ENCODE data around the gene RAPGEF3.

RAPGEF3 gene

GRCh38 chr12:47758834-47759690 is at the start of gene RAPGEF3:
RAPGEF3 (minus strand) TSS chr12:47758880; CDS start chr12:47758556, 324 bp downstream.
- TF ChIP-seq POLR2A (IDR thresholded peaks at IDR 0.05; ENCODE audit: extremely low read depth, insufficient read length) (peak; percentile 51), MAX (IDR thresholded peaks at IDR 0.05; ENCODE audit: low read depth, low read length) (peak; percentile 99), CTCF (IDR thresholded peaks at IDR 0.05; ENCODE audit: low read depth, low read length) (peak; percentile 44), MYC (IDR thresholded peaks at IDR 0.05; ENCODE audit: low read depth, low read length) (peak; percentile 99)
- DNase-seq (ENCODE audit: low read depth), result peak; percentile 95
- peak within 1 kb of the TSS; percentile 71 for H3K4me3 ChIP-seq (ENCODE audit: low read depth, low read length)

- H3K4me3 ChIP-seq (ENCODE audit: low read depth, low read length), result no peak overlapping the region
- TF ChIP-seq MYC (IDR thresholded peaks at IDR 0.05; ENCODE audit: low read depth, low read length) (no peak), CTCF (IDR thresholded peaks at IDR 0.05; ENCODE audit: low read depth, low read length) (no peak), POLR2A (IDR thresholded peaks at IDR 0.05; ENCODE audit: extremely low read depth, insufficient read length) (no peak), MAX (IDR thresholded peaks at IDR 0.05; ENCODE audit: low read depth, low read length) (no peak)
- DNase-seq (ENCODE audit: low read depth), result peak; percentile 80
Measured at GRCh38 chr12:47808050-47808449, 49.4 kb upstream of the RAPGEF3 start.

- TF ChIP-seq MYC (IDR thresholded peaks at IDR 0.05; ENCODE audit: low read depth, low read length) (no peak), MAX (IDR thresholded peaks at IDR 0.05; ENCODE audit: low read depth, low read length) (no peak), POLR2A (IDR thresholded peaks at IDR 0.05; ENCODE audit: extremely low read depth, insufficient read length) (no peak), CTCF (IDR thresholded peaks at IDR 0.05; ENCODE audit: low read depth, low read length) (no peak)
- H3K4me3 ChIP-seq (ENCODE audit: low read depth, low read length), result no peak overlapping the region
- DNase-seq (ENCODE audit: low read depth), result no peak
Measured at GRCh38 chr12:47807338-47807737, 48.7 kb upstream of the RAPGEF3 start.

- H3K4me3 ChIP-seq (ENCODE audit: low read depth, low read length), result no peak overlapping the region
- no peak for DNase-seq (ENCODE audit: low read depth)
- TF ChIP-seq CTCF (IDR thresholded peaks at IDR 0.05; ENCODE audit: low read depth, low read length), result no peak
- TF ChIP-seq MAX (IDR thresholded peaks at IDR 0.05; ENCODE audit: low read depth, low read length), result no peak
- no peak for TF ChIP-seq POLR2A (IDR thresholded peaks at IDR 0.05; ENCODE audit: extremely low read depth, insufficient read length)
- no peak for TF ChIP-seq MYC (IDR thresholded peaks at IDR 0.05; ENCODE audit: low read depth, low read length)
Measured at GRCh38 chr12:47805417-47805816, 46.7 kb upstream of the RAPGEF3 start.

GRCh38 chr12:47804171-47804570 is 45.5 kb upstream of the RAPGEF3 start:
- TF ChIP-seq CTCF (IDR thresholded peaks at IDR 0.05; ENCODE audit: low read depth, low read length) (no peak), MAX (IDR thresholded peaks at IDR 0.05; ENCODE audit: low read depth, low read length) (no peak), MYC (IDR thresholded peaks at IDR 0.05; ENCODE audit: low read depth, low read length) (no peak), POLR2A (IDR thresholded peaks at IDR 0.05; ENCODE audit: extremely low read depth, insufficient read length) (no peak)
- no peak for DNase-seq (ENCODE audit: low read depth)
- no peak overlapping the region for H3K4me3 ChIP-seq (ENCODE audit: low read depth, low read length)
